Measurements from ENCODE around the gene PDZD4.

PDZD4 gene

DNA sequence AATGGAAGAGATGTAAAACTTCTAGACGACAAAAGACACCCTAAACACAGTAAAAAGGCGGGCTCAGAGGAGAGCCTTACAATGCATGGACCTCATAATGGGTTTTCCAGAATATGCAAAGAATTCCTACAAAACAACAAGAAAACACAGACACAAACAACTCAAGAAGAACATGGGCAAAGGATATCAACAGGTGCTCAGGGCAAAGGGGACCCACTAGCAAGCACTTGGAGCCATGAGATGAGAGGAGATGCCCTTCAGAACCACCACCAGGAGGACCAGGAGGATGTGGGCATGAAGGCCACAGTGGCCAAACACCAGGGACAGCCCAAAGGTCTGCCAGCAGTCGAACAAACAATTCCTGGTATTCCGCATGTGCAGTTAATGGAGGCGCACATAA is 17.2 kb downstream of the PDZD4 start:
- in situ Hi-C loops (cut with MboI; ENCODE audit: low sequenced_read_pairs): no loop called here

DNA sequence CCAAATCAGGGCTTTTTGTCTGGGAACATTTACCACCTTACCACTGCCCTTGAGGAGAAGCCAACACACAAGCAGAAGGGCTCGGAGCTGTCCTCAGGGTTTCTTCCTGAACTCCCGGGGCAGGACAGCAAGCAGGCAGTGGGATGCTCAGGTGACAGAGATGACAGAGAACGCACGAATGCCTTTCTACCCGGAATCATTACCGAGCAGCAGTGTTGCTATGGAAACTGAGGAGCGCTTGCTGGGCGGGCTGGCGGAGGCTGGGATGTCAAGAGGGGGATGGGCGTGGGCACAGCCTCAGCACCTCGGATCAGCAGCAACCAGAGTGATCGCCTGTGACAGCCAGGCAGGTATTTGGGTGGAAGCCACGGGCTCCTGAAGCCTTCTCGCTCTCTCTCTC is 18.1 kb downstream of the PDZD4 start:
- in situ Hi-C loops (cut with MboI; ENCODE audit: low sequenced_read_pairs): no loop called here

DNA sequence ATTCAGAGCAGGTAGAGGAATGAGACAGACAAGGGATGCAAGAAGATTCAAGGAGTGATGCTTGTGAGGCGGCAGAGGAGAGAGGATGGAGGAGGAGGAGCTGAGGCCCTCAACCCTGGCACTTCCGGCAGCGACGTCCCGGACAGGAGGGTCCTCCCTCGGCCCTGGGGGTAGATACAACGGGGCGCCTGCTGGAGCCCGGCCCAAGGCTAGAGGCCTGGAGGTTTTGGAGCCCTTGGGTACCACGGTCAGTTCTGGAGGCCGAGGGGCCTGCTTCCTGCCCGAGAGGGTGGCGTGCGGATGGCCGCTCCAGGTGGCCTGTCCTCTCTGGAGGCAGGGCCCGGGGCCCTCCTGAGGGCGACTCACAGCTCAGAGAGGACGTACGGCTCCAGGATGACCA is 22.4 kb downstream of the PDZD4 start:
- in situ Hi-C loops (cut with MboI; ENCODE audit: low sequenced_read_pairs): no loop called here

DNA sequence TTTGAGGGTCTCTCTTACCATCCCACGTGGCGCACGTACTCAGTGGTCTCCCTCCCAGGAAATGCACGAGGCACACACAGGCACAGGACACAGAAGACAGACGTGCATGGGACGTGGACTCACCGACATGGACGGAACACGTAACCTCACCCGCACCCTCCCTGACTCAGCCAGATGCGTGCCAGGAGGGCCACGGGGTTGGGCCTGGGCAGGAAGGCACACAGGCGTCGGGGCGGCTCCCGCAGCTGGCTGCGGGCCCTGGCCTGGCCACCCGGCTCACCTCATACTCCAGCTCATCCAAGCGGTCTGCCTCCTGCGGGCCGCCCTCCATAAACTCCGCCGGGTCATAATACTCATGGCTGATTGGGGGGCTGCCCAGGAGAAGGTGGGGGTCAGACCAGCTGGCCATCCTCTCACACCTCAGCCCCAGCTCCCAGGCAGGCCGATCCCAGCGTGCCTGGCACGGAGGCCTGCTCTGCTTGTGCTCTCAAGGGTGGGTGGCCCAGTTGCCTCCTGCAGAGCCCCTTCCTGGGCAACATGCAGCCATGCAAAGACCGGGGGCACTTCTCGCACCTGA is 23.3 kb downstream of the PDZD4 start:
- in situ Hi-C loops (cut with MboI; ENCODE audit: low sequenced_read_pairs): no loop called here

DNA sequence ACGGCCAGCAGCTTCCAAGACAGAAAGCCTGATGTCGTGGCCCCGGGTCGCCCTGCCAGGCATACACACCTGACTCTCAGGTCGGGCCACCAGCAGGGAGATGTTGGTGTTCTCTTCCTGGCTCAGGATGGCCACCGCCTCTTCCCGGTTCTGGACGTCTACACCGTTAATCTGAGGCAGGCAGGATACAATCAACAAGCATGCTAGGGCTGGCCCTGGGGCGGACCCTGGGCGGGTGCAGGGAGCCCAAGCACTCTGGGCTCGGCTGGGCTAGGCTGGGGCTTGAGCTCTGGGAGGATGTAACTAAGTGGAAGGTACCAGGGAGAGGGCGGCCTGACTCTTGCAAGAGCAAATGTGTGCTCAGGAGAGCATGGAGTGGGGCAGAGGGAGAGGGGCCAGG is 24.9 kb downstream of the PDZD4 start:
- in situ Hi-C loops (cut with MboI; ENCODE audit: low sequenced_read_pairs): no loop called here

GRCh38 chrX:153804621-153805020 is 25.7 kb downstream of the PDZD4 start:
- in situ Hi-C loops (cut with MboI; ENCODE audit: low sequenced_read_pairs): no loop called here

GRCh38 chrX:153804100-153804595 is 26.2 kb downstream of the PDZD4 start:
- in situ Hi-C loops (cut with MboI; ENCODE audit: low sequenced_read_pairs): no loop called here

- in situ Hi-C loops (cut with MboI; ENCODE audit: low sequenced_read_pairs): no loop called here
Observed at GRCh38 chrX:153803211-153804099, 26.9 kb downstream of the PDZD4 start.

- in situ Hi-C loops (cut with MboI; ENCODE audit: low sequenced_read_pairs): no loop called here
Observed at GRCh38 chrX:153802513-153803045, 27.8 kb downstream of the PDZD4 start.

- in situ Hi-C loops (cut with MboI; ENCODE audit: low sequenced_read_pairs): no loop called here
Observed at GRCh38 chrX:153801669-153802068, 28.7 kb downstream of the PDZD4 start.

DNA sequence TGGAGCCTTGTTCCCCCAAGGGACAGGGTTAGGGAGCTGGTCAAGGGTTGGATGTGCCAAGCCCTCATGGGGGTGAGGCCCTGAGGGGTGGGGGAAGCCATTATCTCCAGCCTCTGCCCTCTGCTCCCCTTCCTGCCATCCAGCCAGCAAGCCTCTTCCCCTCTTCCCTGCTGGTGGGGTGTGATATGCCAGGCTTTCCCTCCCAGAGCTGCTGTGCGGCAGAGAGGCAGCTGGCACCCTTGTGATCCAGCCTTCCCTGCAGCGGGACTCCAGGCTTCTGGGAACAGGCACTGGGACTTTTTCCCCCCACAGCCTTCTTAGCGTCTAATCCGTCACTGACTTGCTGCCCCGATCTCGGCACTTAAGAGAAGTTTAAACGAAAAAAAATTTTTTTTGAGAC is 29.6 kb downstream of the PDZD4 start:
- in situ Hi-C loops (cut with MboI; ENCODE audit: low sequenced_read_pairs): no loop called here

GRCh38 chrX:153800177-153800722 is 30.1 kb downstream of the PDZD4 start:
- in situ Hi-C loops (cut with MboI; ENCODE audit: low sequenced_read_pairs): no loop called here

GRCh38 chrX:153799326-153799725 is 31.0 kb downstream of the PDZD4 start:
- in situ Hi-C loops (cut with MboI; ENCODE audit: low sequenced_read_pairs): no loop called here

GRCh38 chrX:153797415-153798015 is 32.8 kb downstream of the PDZD4 start:
- in situ Hi-C loops (cut with MboI; ENCODE audit: low sequenced_read_pairs): no loop called here

DNA sequence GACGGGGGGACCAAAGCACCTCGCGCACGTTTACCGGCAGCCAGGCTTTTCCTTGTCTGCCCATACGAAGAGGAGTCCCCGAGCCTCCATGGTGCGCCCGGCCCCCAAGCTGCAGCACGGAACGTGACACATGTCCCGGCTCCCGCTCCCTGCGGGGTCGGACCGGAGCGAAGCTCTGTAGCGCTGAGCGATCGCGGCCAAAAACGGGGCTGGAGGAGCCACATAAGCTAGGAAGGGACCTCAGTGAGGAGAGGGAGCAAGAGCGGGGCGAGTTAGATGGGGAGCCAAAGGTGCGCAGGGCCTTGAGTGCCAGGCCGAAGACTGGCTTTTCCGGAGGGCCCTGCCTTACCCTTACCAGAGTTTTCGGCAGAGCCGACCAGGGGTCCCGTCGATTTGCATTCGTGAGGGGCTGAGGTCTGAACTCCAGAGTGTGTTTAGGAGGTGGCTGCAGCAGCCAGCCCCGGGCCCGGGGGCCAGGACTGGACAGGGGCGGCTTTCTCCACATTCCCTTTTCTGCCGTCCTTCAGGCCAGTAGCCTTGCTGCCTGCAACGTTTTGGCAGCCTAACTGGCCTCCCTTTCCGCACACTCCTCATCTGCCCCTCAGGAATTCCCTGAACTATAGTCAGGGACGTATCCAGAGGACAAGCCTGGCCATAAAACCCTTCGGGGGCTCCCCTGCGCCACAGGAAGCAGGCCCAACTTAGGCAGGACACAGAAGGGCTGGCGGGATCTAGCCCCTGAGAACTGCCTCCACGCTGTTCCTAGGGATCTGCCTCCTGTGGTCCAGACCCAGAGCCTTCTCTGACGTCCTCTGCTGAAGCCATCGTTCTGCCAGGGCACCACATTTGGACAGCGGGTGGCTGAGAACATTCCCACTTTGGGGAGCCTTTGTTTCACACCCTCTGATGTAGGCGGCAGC is 35.2 kb downstream of the PDZD4 start:
- in situ Hi-C loops (cut with MboI; ENCODE audit: low sequenced_read_pairs): no loop called here

DNA sequence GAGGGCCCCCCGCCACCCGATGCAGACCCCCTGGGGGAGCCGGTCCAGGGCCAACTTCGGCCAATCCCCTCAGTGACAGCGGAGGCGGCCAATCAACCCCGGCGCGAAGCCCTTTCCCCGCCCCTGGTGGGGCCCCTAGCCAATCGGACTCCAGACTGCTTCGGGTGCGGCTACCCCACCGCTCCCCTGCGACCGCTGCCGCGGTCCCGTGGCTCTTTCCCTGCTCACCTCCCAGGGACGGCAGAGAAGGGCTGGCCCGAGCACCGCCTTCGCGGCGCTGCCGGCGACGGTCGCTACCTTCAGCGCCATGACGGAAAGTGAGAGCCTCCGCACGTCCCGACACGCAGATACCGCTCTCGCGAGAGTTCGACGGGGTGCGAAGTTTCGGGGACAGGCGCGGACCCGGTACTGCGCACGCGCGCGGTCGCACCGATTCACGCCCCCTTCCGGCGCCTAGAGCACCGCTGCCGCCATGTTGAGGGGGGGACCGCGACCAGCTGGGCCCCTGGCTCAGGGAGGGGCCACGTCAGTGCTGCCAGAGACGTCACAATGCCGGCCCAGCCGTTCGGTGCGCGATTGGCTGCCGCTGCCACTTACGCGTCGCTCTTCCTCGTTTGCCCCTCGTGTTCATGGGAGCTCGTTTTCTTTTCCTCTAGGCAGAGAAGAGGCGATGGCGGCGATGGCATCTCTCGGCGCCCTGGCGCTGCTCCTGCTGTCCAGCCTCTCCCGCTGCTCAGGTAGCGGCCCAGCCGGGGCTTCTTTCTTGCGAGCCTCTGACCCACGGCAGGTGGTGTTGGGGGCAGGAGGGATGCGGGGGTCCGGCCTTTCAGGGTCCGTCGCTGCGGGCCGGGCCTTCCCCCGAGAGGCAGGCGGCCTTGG is 36.1 kb downstream of the PDZD4 start, which contains the start of the genes IDH3G and SSR4:
Gene IDH3G, minus strand, starts transcription at position 358 of the 879 bp plus-strand sequence. Its CDS starts 49 bp downstream, at position 309.
Gene SSR4, plus strand, starts transcription at position 651 of the 879 bp plus-strand sequence. Its CDS starts 20 bp downstream, at position 671.
- in situ Hi-C loops (cut with MboI; ENCODE audit: low sequenced_read_pairs): no loop called here

GRCh38 chrX:153793291-153793690 is 37.1 kb downstream of the PDZD4 start:
- in situ Hi-C loops (cut with MboI; ENCODE audit: low sequenced_read_pairs): no loop called here

DNA sequence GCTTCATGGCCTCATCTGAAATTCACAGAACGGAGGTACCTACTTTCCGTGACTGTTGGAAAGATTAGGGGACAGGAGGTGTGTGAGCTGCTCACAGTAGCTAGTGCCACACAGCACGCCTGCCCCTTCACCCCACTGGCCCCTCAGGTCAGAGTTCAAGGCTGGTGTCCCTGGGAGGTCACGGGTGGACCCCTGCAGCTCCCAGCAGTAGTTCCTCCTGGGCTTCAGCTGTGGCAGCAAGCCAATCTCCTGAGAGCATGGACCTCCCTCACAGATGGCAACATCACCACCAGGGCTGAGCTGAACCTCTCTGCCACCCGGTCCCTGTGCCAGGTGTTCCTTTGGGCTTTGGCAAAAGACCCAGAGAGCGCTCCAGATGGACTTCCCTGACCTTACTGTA is 38.0 kb downstream of the PDZD4 start:
- in situ Hi-C loops (cut with MboI; ENCODE audit: low sequenced_read_pairs): no loop called here
